Activated gamma-delta T cell treated with anti-CD3 and anti-CD28 coated beads, Interleukin-2, amount 50 U/mL, for 16 hours (primary cell): ENCODE results near the gene GRIK5.

Experiments
- DNase-seq: peaks from one replicate; pipeline ENCODE4 v3.0.0-alpha.2; 2020; ENCODE audit warnings: low read depth

The GRIK5 gene

GRCh38 chr19:41951686-41952172, 118.3 kb downstream of the GRIK5 start:
- DNase-seq = peak; percentile 88
